H1 (cell line): ENCODE data around the gene TKTL2. TPM values are rescaled to one million over a fixed set of nuclear protein-coding genes. Genes with fewer than 3 reads are reported as not detected.

ENCODE experiments used
- CTCF ChIA-PET: fragments of 300-600 bp; sonication (Branson Sonifier 250); formaldehyde crosslinking; loops from one replicate; lab custom pipeline; 2021; ENCODE audit not compliant: partially characterized antibody; lab: Charles Lee
- POLR2A ChIA-PET: fragments of 300-600 bp; sonication (Branson Sonifier 250); formaldehyde crosslinking; loops from one replicate; lab custom pipeline; 2021; ENCODE audit warnings: inconsistent platforms; ENCODE audit not compliant: partially characterized antibody; lab: Charles Lee
- DNase-seq, 2 experiments: peaks; one replicate each; pipeline versions ENCODE4 v3.0.0 to v3.0.0-alpha.2; 2010 to 2022; ENCODE audit warnings: low spot score in 2 of 2, low read depth in 1 of 2, mixed read lengths in 1 of 2
- FAIRE-seq: peaks from 2 replicates; lab custom pipeline; 2011; peaks lifted over from hg19 to GRCh38; lab: Jason Lieb, UNC
- H2AFZ ChIP-seq: 2 replicates; pipeline ENCODE4 v1.8.1; 2012; ENCODE audit warnings: low read length, inconsistent platforms
- H2AK5ac ChIP-seq: 2 replicates; pipeline ENCODE4 v1.6.1; 2013; ENCODE audit warnings: low read depth, low read length
- H2BK120ac ChIP-seq: replicated peaks from 2 replicates; pipeline ENCODE3; 2013; ENCODE audit warnings: low read depth, low read length, inconsistent platforms
- H2BK12ac ChIP-seq: 2 replicates; pipeline ENCODE4 v1.6.1; 2013; ENCODE audit warnings: low read depth, low read length
- H2BK15ac ChIP-seq: 2 replicates; pipeline ENCODE4 v1.6.1; 2013; ENCODE audit warnings: low read length
- H2BK20ac ChIP-seq: 2 replicates; pipeline ENCODE4 v1.6.1; 2013; ENCODE audit warnings: low read length
- H2BK5ac ChIP-seq: 2 replicates; pipeline ENCODE4 v1.6.1; 2013; ENCODE audit warnings: low read depth, low read length
- H3K14ac ChIP-seq: 2 replicates; pipeline ENCODE4 v1.6.1; 2013; ENCODE audit warnings: inconsistent platforms; ENCODE audit not compliant: insufficient read length
- H3K18ac ChIP-seq: 2 replicates; pipeline ENCODE4 v1.6.1; 2013; ENCODE audit warnings: low read length; ENCODE audit errors: extremely low read depth
- H3K23ac ChIP-seq: 2 replicates; pipeline ENCODE4 v1.6.1; 2013; ENCODE audit warnings: inconsistent platforms; ENCODE audit not compliant: insufficient read length
- H3K23me2 ChIP-seq: 2 replicates; pipeline ENCODE4 v1.6.1; 2013; ENCODE audit warnings: low read depth, low read length
- H3K27ac ChIP-seq: 2 replicates; pipeline ENCODE4 v1.6.1; 2011; ENCODE audit warnings: low read depth, low read length, inconsistent platforms
- H3K27me3 ChIP-seq, 4 experiments: replicated peaks in 1 of 4; 1 replicate in 1 of 4; 2 replicates in 3 of 4; pipeline versions ENCODE4 v1.6.1 to v1.8.1; 2011 to 2013; ENCODE audit warnings: low read length in 3 of 4, mild to moderate bottlenecking in 3 of 4, inconsistent platforms in 2 of 4, mixed read lengths in 2 of 4, moderate library complexity in 1 of 4; ENCODE audit not compliant: control insufficient read depth in 3 of 4, insufficient read depth in 3 of 4; ENCODE audit errors: extremely low read depth in 1 of 4
- H3K36me3 ChIP-seq, 4 experiments: 2 replicates each; pipeline versions ENCODE4 v1.6.1 to v1.8.1; 2011 to 2013; ENCODE audit warnings: mild to moderate bottlenecking in 4 of 4, low read length in 3 of 4, moderate library complexity in 2 of 4, control low read depth in 1 of 4, inconsistent platforms in 1 of 4; ENCODE audit not compliant: insufficient read depth in 4 of 4, control insufficient read depth in 2 of 4
- H3K4ac ChIP-seq: replicated peaks from 2 replicates; pipeline ENCODE3; 2013; ENCODE audit warnings: low read length, low read depth, mixed read lengths, inconsistent platforms; ENCODE audit not compliant: insufficient read length
- H3K4me1 ChIP-seq, 4 experiments: replicated peaks in 1 of 4; 1 replicate in 1 of 4; 2 replicates in 3 of 4; pipeline versions ENCODE4 v1.6.1 to v1.8.1; 2011 to 2013; ENCODE audit warnings: low read length in 3 of 4, inconsistent platforms in 2 of 4, mixed read lengths in 1 of 4; ENCODE audit not compliant: insufficient read depth in 4 of 4, control insufficient read depth in 3 of 4
- H3K4me2 ChIP-seq, 2 experiments: 2 replicates each; pipeline versions ENCODE4 v1.6.1 to v1.8.1; 2011 to 2013; ENCODE audit warnings: low read depth in 2 of 2, low read length in 2 of 2, control low read depth in 1 of 2, inconsistent platforms in 1 of 2, mild to moderate bottlenecking in 1 of 2; ENCODE audit not compliant: insufficient read depth in 1 of 2
- H3K4me3 ChIP-seq, 4 experiments: fragments of 200-600, 300-600 bp in 1 of 4; sonication (generic), shearing (Covaris generic), sonication (Bioruptor Twin) in 1 of 4; 2 replicates each; pipeline versions ENCODE4 v1.5.1 to v1.8.1; 2011 to 2016; ENCODE audit warnings: low read length in 4 of 4, low read depth in 3 of 4, control low read depth in 2 of 4, inconsistent platforms in 2 of 4, mild to moderate bottlenecking in 2 of 4, mixed read lengths in 1 of 4, moderate library complexity in 1 of 4; ENCODE audit not compliant: insufficient read depth in 2 of 4; ENCODE audit errors: extremely low read depth in 1 of 4
- H3K56ac ChIP-seq: replicated peaks from 2 replicates; pipeline ENCODE3; 2013; ENCODE audit warnings: low read depth, mild to moderate bottlenecking, mixed read lengths, low read length, inconsistent platforms; ENCODE audit not compliant: insufficient read length
- H3K79me1 ChIP-seq: 2 replicates; pipeline ENCODE4 v1.6.1; 2013; ENCODE audit warnings: low read depth, low read length, control low read depth
- H3K79me2 ChIP-seq, 2 experiments: 2 replicates each; pipeline versions ENCODE4 v1.6.1 to v1.8.1; 2012 to 2013; ENCODE audit warnings: low read length in 2 of 2, mild to moderate bottlenecking in 2 of 2, inconsistent platforms in 1 of 2; ENCODE audit not compliant: insufficient read depth in 2 of 2, control insufficient read depth in 1 of 2
- H3K9ac ChIP-seq, 4 experiments: replicated peaks in 1 of 4; 1 replicate in 1 of 4; 2 replicates in 3 of 4; pipeline versions ENCODE4 v1.6.1 to v1.8.1; 2011 to 2013; ENCODE audit warnings: low read depth in 3 of 4, low read length in 3 of 4, control low read depth in 2 of 4, mild to moderate bottlenecking in 2 of 4, moderate library complexity in 2 of 4, inconsistent platforms in 1 of 4; ENCODE audit errors: extremely low read depth in 1 of 4
- H3K9me3 ChIP-seq, 2 experiments: 2 replicates each; pipeline versions ENCODE4 v1.6.1 to v1.8.1; 2012 to 2013; ENCODE audit warnings: mild to moderate bottlenecking in 2 of 2, moderate library complexity in 2 of 2, control low read depth in 1 of 2, inconsistent platforms in 1 of 2, low read depth in 1 of 2, low read length in 1 of 2, mixed read lengths in 1 of 2; ENCODE audit not compliant: insufficient read depth in 2 of 2
- H4K20me1 ChIP-seq, 2 experiments: replicated peaks in 1 of 2; 2 replicates each; pipeline versions ENCODE3 to v1.8.1; 2011 to 2013; ENCODE audit warnings: inconsistent platforms in 2 of 2, low read length in 2 of 2, mild to moderate bottlenecking in 1 of 2; ENCODE audit not compliant: insufficient read depth in 2 of 2, control insufficient read depth in 1 of 2
- H4K5ac ChIP-seq: 2 replicates; pipeline ENCODE4 v1.6.1; 2013; ENCODE audit warnings: low read length, low read depth, mixed read lengths, inconsistent platforms; ENCODE audit not compliant: insufficient read length
- H4K8ac ChIP-seq: 2 replicates; pipeline ENCODE4 v1.8.0; 2013; ENCODE audit warnings: mild to moderate bottlenecking, moderate library complexity, low read length, inconsistent platforms; ENCODE audit not compliant: insufficient read depth; ENCODE audit errors: extremely low read depth
- H4K91ac ChIP-seq: replicated peaks from 2 replicates; pipeline ENCODE3; 2013; ENCODE audit warnings: low read length, mixed read lengths, inconsistent platforms; ENCODE audit not compliant: insufficient read length
- CEBPB ChIP-seq: IDR thresholded peaks from 2 replicates; pipeline ENCODE4 v1.6.1; 2012; ENCODE audit warnings: low read depth, low read length
- CTBP2 ChIP-seq: IDR thresholded peaks from 2 replicates; pipeline ENCODE4 v1.7.0; 2011; ENCODE audit warnings: borderline replicate concordance, mild to moderate bottlenecking, moderate library complexity, mixed read lengths, low read length; ENCODE audit not compliant: insufficient read depth, insufficient read length
- EGR1 ChIP-seq: IDR thresholded peaks from 2 replicates; pipeline ENCODE4 v1.6.1; 2011; ENCODE audit warnings: low read depth, low read length, borderline replicate concordance
- EP300 ChIP-seq, 2 experiments: IDR thresholded peaks; 1 replicate in 1 of 2; 2 replicates in 1 of 2; pipeline ENCODE4 v1.6.1; 2011 to 2012; ENCODE audit warnings: low read depth in 2 of 2, low read length in 2 of 2, mild to moderate bottlenecking in 2 of 2, borderline replicate concordance in 1 of 2, inconsistent platforms in 1 of 2, moderate library complexity in 1 of 2
- EZH2 ChIP-seq: fragments of 200-600 bp; sonication (generic); IDR thresholded peaks from 2 replicates; pipeline ENCODE4 v1.7.1; 2012; ENCODE audit warnings: low read depth, mild to moderate bottlenecking, moderate library complexity, low read length, inconsistent platforms; ENCODE audit not compliant: severe bottlenecking
- JUN ChIP-seq: IDR thresholded peaks from 2 replicates; pipeline ENCODE4 v1.6.1; 2011; ENCODE audit warnings: low read depth, mild to moderate bottlenecking, improper control_type of control experiment, low read length
- KDM4A ChIP-seq: IDR thresholded peaks from one replicate; pipeline ENCODE4 v1.7.1; 2012; ENCODE audit warnings: low read depth, mild to moderate bottlenecking, moderate library complexity, low read length, inconsistent platforms; ENCODE audit not compliant: severe bottlenecking
- MAFK ChIP-seq: IDR thresholded peaks from 2 replicates; pipeline ENCODE4 v1.6.1; 2012; ENCODE audit warnings: low read depth, mild to moderate bottlenecking, improper control_type of control experiment, low read length
- POLR2AphosphoS5 ChIP-seq: IDR thresholded peaks from 2 replicates; pipeline ENCODE4 v1.6.1; 2011; ENCODE audit warnings: low read depth, low read length
- RFX5 ChIP-seq: IDR thresholded peaks from 2 replicates; pipeline ENCODE4 v1.6.1; 2011; ENCODE audit warnings: low read depth, low read length, improper control_type of control experiment, borderline replicate concordance
- RXRA ChIP-seq: IDR thresholded peaks from 2 replicates; pipeline ENCODE4 v1.6.1; 2011; ENCODE audit warnings: low read depth, mild to moderate bottlenecking, low read length, moderate library complexity; ENCODE audit not compliant: insufficient read depth
- WGBS, 2 experiments: shearing (Covaris generic) in 1 of 2; methylation state at CpG; one replicate each; pipeline versions ENCODE4 v1.1.6 to v1.1.7; 2013 to 2015; ENCODE audit warnings: low lambda C conversion rate in 2 of 2, mixed read lengths in 2 of 2, inconsistent platforms in 1 of 2, low coverage in 1 of 2, missing lambda C conversion rate in 1 of 2; ENCODE audit not compliant: insufficient replicate concordance in 2 of 2, insufficient coverage in 1 of 2, insufficient read length in 1 of 2; ENCODE audit errors: extremely low coverage in 1 of 2, missing lambda C conversion rate in 1 of 2; 5-methylcytosine and 5-hydroxymethylcytosine counted together
- polyA plus RNA-seq, 7 experiments: library from polyadenylated mRNA; depleted of rRNA in 3 of 7; stranded (reverse) in 5 of 7; unstranded in 2 of 7; fragments of >200 nt in 5 of 7; fragments of 200-250 nt in 2 of 7; gene quantifications; 1 replicate in 5 of 7; 2 replicates in 1 of 7; 4 replicates in 1 of 7; pipeline versions ENCODE4 v1.2.1 to v1.2.3, GENCODE V29; 2011 to 2013; ENCODE audit warnings: missing spikeins in 2 of 7, mixed read lengths in 2 of 7
- total RNA-seq: library from RNA; stranded (reverse); fragmentation: NEBNext Ultra II Directional; extraction: Animal tissue kit (Norgen Biotek cat#: 25700); gene quantifications from 2 replicates; pipeline ENCODE4 v1.2.1, GENCODE V29; 2021

TKTL2 gene
- total and polyA plus RNA-seq, 2 of the 8 experiments (the other 6 are each of a cell fraction or from before 2014, with no cell fraction given), result not detected

DNA sequence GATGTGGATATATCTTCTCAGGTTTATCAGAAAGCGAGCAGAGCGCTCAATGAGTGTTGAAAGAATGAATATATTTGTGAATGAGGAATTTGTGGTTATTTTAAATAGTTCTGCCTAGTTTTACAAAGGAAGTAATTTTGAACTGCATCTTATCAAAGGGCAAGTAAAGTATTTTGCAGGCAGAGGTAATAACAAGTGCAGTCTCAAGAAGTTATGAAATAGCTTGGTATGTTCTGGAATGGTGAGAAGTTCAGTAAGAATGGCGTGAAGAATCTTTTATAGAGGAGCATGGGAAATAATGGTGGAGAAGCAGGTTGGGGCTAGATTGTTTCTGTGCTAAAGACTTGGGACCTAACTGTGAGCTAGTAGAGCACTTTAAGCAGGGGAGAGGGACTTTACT is 31.8 kb upstream of the TKTL2 start:
- Histone ChIP-seq H3K14ac (no peak overlapping the region), H2BK120ac (no peak overlapping the region), H3K4me3 (no peak overlapping the region), H3K9me3 (no peaks in the 10 kb centered on the region), H3K79me2 (peaks cover 21 to 95% of the 10 kb centered on the region in 2 experiments), H4K8ac (no peak overlapping the region), H4K5ac (no peak overlapping the region), H3K27me3 (no peaks in the 10 kb centered on the region), H2BK12ac (no peak overlapping the region), H3K56ac (no peak overlapping the region), H3K23me2 (no peaks in the 10 kb centered on the region), H3K23ac (no peak overlapping the region), H3K18ac (no peak overlapping the region), H2BK20ac (no peak overlapping the region), H4K20me1 (peaks cover 4 to 7% of the 10 kb centered on the region in 2 experiments), H3K4ac (no peak overlapping the region), H2AFZ (no peak overlapping the region), H3K27ac (no peak overlapping the region), H2AK5ac (no peak overlapping the region), H3K36me3 (peaks cover 4 to 39% (median 10%) of the 10 kb centered on the region in 4 experiments), H2BK5ac (no peak overlapping the region), H3K9ac (no peak overlapping the region), H3K4me1 (peaks cover 0 to 5% (median 0%) of the 10 kb centered on the region in 4 experiments; a peak in 1 of 7 replicates), H3K79me1 (no peaks in the 10 kb centered on the region), H4K91ac (no peak overlapping the region), H2BK15ac (no peak overlapping the region), H3K4me2 (no peak overlapping the region)
- ChIA-PET CTCF (interaction anchor here (0.7 to 3.3 kb wide), 7 partner anchors 9 to 393 kb away, joined by 3 to 12 read pairs (median 3); partner anchors contain the start of gene TMA16), POLR2A (interaction anchor here (1.4 to 5.1 kb wide), 2 partner anchors 11 to 339 kb away, joined by 3 to 38 read pairs; partner anchors contain the start of genes NAF1 and TMA16)
- TF ChIP-seq KDM4A (no peak), JUN (no peak), EGR1 (no peak), RFX5 (no peak), EZH2 (no peak), EP300 (IDR thresholded peaks at IDR 0.05; ENCODE audit: borderline replicate concordance in 1 of 2, low read depth in 2 of 2, low read length in 2 of 2) (no peak), RXRA (no peak), CEBPB (no peak), MAFK (no peak), POLR2AphosphoS5 (no peak), CTBP2 (no peak)
- 88% methylated on average over 3 of the region's 3 CpGs; no CpG with 5 or more reads in 1 of the 2 experiments for WGBS, 2 experiments
- no peak for FAIRE-seq
- DNase-seq, result no peak
